NCI-H128 (cell line): ENCODE measurements around the gene HSPA4.
"Not testable (repeated sequence)": the region's sequence is repeated elsewhere in the genome, so short reads cannot be mapped to it uniquely, and the experiment has no call there.

Source experiments
- DNase-seq: peaks from one replicate; lab custom pipeline; 2025; ENCODE audit not compliant: unreplicated experiment; lab: John Stamatoyannopoulos, UW

Gene HSPA4

GRCh38 chr5:133049726-133050048, 2.1 kb upstream of the HSPA4 start:
- DNase-seq, result no peak

- no peak for DNase-seq
Measured at GRCh38 chr5:133050521-133050920, 1.3 kb upstream of the HSPA4 start.

- DNase-seq, result no peak
Measured at GRCh38 chr5:133051061-133051541, 712 bp upstream of the HSPA4 start.

- DNase-seq, result no peak
Measured at GRCh38 chr5:133052317-133053175, 733 bp downstream of the HSPA4 start.

GRCh38 chr5:133053448-133053847, 1.6 kb downstream of the HSPA4 start:
- no peak for DNase-seq

GRCh38 chr5:133054697-133055471, 3.1 kb downstream of the HSPA4 start:
- DNase-seq, result no peak

- no peak for DNase-seq
Measured at GRCh38 chr5:133056891-133057290, 5.1 kb downstream of the HSPA4 start.

GRCh38 chr5:133059621-133060020, 7.8 kb downstream of the HSPA4 start:
- DNase-seq, result no peak

- DNase-seq, result no peak
Measured at GRCh38 chr5:133062276-133062675, 10.5 kb downstream of the HSPA4 start.

- no peak for DNase-seq
Measured at GRCh38 chr5:133063965-133064364, 12.2 kb downstream of the HSPA4 start.

GRCh38 chr5:133065471-133065870, 13.7 kb downstream of the HSPA4 start:
- no peak for DNase-seq

GRCh38 chr5:133066045-133066444, 14.2 kb downstream of the HSPA4 start:
- DNase-seq, result no peak

GRCh38 chr5:133072021-133072420, 20.2 kb downstream of the HSPA4 start:
- no peak for DNase-seq

GRCh38 chr5:133075572-133076536, 24.0 kb downstream of the HSPA4 start:
- DNase-seq, result no peak

GRCh38 chr5:133079048-133079447, 27.2 kb downstream of the HSPA4 start:
- no peak for DNase-seq

- DNase-seq, result no peak
Measured at GRCh38 chr5:133081036-133081435, 29.2 kb downstream of the HSPA4 start.

- no peak for DNase-seq
Measured at GRCh38 chr5:133081703-133082102, 29.9 kb downstream of the HSPA4 start.

GRCh38 chr5:133082128-133082527, 30.3 kb downstream of the HSPA4 start:
- no peak for DNase-seq

- DNase-seq, result no peak
Measured at GRCh38 chr5:133083901-133084300, 32.1 kb downstream of the HSPA4 start.

GRCh38 chr5:133085171-133085570, 33.4 kb downstream of the HSPA4 start:
- DNase-seq, result not testable (repeated sequence)

GRCh38 chr5:133086366-133086875, 34.6 kb downstream of the HSPA4 start:
- DNase-seq, result no peak
